ENCODE data around the gene RAD51B.

DNA sequence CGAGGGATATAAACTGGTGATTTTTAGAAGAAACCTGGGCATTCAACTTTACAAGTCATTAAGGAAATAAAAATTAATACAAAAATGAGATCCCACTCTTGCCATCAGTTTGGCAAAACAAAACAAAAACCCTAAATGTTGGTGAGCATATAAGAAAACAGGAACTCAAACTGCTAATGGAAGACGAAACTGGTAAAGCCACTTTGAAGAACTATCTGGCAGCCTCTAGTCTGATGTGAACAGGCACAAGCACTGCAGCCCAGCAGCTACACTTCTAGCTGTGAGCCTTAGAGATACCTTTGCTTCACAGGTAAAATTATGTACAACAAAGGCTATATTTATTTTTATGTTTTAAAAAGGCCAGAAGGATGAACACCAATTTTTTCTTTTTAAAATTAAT, 513.7 kb downstream of the RAD51B start:
- TF ChIP-seq POLR2AphosphoS5 (IDR thresholded peaks at IDR 0.05) = no peak
- no peak for TF ChIP-seq CTCF (IDR thresholded peaks at IDR 0.05)
- TF ChIP-seq EP300 (IDR thresholded peaks at IDR 0.05) = no peak
